Inferior parietal cortex (tissue), 1 donor: ENCODE data around the gene FAM184B.

Experiments
- DNase-seq: peaks from one replicate; pipeline ENCODE4 v3.0.0-alpha.2; 2016; ENCODE audit errors: extremely low spot score

The FAM184B gene

DNA sequence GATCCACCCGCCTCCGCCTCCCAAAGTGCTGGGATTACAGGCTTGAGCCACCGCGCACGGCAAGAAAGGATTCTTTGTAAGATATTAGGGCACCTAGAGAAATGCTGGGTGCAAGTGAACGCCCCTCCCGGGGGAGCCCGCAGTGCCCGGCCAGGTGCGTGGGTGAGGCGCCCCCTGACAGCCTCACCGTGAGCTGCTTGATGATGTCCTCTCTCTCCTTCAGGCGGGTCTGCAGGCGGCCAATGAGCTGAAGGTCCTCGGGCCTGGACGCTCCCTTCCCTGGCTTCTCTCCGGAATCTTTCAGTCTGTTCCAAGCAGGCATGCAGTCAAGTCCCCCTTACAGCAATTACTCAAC, 145.1 kb downstream of the FAM184B start:
- DNase-seq: no peak

DNA sequence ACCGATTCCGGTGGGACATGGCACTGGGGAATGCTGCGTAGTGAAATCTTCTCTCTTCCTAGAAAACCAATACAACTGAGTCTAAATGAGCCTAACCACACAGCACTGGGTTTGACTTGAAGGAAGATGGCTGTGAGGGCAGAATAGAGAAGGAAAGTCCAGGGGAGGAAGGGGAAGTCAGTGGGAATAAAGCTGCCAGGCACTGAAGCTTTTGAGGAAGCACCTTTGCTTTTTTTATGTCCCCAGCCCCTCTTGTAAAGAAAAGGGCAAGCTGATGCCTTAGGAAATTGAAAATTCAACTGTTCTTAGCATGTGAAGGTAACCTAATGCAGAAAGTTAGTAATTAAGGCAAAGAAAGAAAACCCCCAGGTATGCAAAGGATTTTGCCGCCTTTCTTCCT, 146.4 kb downstream of the FAM184B start:
- DNase-seq: no peak

DNA sequence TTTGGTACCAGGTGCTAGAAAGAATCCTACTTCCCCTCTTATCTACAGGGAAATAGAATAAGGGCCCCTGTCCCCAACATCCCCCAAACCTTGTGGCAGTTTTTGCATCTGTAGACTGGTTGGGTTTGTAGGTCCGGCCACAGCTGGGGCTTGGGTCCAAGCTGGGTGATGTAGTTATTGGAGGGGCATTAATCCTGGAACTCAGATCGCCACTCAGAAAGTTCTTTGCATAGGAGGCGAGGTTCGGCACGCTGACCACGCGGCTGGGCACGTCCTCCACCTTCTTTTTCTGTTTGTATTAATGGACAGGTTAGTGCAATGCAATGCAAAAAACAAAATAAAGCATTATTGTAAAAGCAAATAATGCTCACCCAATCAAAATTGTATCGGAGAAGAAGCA, 147.8 kb downstream of the FAM184B start:
- no peak for DNase-seq

DNA sequence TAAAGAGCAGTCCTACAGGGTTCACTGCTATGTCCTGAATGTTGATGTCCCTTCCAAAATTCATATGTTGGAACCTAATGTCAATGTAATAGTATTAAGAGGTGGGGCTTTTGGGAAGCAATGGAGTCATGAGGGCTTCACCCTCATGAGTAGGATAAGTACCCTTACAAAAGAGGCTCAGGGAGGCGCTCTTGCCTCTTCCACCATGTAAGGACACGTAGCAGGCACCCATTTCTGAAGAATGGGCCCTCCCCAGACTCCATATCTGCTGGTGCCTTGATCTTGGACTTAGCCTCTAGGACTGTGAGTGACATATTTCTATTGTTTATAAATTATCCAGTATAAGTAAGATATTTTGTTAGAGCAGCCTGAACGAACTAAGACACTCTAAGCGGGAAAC, 151.2 kb downstream of the FAM184B start:
- no peak for DNase-seq

- no peak for DNase-seq
Measured at GRCh38 chr4:17624821-17625220, 156.6 kb downstream of the FAM184B start.

DNA sequence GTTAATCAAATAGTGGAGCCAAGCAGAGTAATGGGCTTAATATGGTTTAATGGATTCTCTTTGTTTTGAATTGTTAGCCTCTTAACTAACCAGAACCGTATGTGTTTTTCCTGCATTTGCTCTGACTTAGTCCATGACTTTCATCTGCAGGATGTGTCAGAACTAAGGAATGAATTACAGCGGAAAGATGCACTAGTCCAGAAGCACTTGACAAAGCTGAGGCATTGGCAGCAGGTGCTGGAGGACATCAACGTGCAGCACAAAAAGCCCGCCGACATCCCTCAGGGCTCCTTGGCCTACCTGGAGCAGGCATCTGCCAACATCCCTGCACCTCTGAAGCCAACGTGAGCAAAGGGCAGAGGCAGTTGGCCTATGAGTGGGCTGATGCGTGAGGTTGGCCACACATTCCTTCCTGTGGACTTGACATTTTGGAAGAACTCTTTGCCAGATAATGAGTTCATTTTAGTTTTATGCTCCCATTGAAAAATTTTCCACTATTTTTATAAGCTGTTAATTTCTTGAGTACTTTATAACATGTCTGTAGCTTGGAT, 157.9 kb downstream of the FAM184B start:
- no peak for DNase-seq

- DNase-seq: no peak
Measured at GRCh38 chr4:17619416-17620105, 161.9 kb downstream of the FAM184B start.

DNA sequence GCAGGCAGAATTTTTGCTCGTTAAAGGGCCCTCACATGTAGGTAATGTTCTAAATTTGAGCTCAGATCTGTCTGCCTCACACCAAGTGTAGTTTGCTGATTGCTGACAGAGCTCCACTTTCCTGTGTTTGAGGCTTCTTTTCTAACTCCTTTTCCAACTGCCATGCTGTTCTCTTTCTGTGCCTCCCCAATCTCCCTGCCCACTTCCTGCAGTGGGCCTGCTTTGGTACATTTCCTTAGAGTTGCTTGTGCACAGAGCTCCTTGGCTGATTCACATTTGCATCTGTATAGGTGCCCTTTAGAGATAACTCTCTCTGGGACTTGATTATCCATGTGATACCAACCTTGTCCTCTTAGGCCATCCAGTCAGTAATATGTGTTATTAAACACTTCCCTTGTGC, 162.5 kb downstream of the FAM184B start:
- DNase-seq: no peak

DNA sequence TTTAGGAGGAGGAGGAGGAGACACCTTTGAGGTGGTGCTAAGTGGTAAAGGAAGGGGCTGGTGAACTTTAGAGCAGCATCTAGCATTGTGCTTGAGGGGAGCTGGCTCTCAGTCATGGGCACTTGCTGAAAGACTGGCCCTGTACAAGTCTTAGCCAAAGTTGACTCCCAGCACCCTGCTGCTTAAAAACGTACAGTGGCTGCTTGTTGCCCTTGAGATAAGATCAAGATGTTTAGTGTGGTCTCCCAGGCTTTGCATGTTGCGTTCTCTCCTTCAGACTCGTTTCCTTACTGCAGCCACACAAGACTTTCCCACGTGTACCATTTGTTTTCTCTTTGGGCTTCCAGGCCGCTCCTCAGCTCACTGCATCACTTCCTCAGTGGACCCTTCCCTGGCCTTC, 165.1 kb downstream of the FAM184B start:
- no peak for DNase-seq

GRCh38 chr4:17614416-17615299, 166.8 kb downstream of the FAM184B start, which contains the start of gene MED28:
Gene MED28, plus strand, starts transcription at chr4:17614641. Its CDS starts 14 bp downstream, at chr4:17614655.
- DNase-seq: peak; percentile 99

- DNase-seq: no peak
Measured at GRCh38 chr4:17613761-17614415, 167.5 kb downstream of the FAM184B start.

- no peak for DNase-seq
Measured at GRCh38 chr4:17605236-17605635, 176.2 kb downstream of the FAM184B start.

DNA sequence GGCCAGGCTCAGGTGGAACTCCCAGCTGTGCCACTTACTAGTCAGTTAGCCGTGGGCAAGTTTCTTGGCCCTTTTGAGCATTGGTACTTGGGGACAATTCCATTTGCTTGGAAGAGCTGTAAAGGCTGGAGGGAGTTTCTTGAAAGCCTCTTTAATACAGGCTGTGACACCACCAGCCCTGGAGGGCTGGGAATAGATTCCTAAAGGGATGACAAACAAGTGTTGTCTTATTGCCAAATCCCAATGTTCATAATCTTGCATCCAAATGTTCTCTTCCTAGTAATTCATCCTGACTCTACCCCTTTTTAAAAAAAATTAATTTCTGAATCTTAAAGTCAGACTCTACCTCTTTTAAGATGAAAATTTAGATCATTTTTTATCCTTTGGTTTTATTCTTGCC, 181.6 kb downstream of the FAM184B start:
- DNase-seq: no peak

GRCh38 chr4:17597517-17597916, 183.9 kb downstream of the FAM184B start:
- no peak for DNase-seq

DNA sequence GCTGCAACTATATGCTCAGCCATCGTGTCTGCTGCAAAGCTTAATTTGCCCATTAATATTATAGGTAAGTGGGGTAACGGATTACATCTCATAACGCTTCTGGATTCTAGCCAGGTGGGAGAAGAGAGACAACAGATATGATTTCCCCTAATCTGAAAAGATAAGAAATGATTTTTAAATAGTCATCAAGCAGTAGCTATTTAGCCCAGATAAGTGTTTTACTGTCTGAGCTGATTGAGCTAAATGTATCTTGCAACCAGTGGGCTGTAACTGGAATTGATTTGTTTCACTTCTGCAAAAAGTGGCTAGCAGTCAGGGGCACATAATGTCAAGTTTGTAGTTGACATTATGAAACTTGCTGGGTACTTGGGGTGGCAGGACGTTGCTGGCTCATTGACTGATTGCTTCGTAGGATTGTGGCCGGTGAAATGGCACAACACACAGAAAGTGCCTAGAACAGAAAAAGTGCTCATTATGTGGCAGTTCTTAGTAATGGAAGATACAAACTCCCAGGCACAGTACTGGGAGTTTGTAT, 185.9 kb downstream of the FAM184B start:
- no peak for DNase-seq

- DNase-seq: no peak
Measured at GRCh38 chr4:17589355-17589754, 192.1 kb downstream of the FAM184B start.

- DNase-seq: peak; percentile 27
Measured at GRCh38 chr4:17587094-17587822, 194.2 kb downstream of the FAM184B start.

DNA sequence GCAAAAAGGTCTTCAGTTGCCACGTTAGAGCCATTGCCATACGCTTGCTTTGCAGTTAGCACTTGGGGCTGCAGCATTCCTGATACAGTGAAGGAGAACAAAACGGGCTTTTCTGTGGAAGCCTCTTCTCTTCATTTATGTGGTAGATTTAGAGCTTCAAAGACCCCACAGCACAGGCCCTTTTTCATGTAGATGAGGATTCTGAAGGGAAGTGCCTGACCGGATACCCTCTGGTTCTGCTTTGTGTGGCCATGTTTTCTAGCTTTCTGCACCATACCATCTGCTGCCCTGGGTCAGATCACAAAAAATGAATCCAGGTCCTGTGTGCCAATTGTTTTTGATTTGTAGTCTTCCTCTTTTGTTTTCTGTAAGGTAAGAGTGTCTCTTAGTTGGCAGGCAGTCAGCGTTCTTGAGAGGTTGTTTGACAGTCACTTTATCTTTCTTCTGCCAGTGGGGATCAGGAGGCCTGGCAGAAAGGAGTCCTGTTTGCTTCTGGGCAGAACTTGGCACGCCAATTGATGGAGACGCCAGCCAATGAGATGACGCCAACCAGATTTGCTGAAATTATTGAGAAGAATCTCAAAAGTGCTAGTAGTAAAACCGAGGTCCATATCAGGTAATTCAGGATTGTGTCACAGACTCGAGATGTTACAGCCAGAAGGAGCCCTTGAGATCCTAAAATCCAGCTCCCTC, 196.8 kb downstream of the FAM184B start:
- no peak for DNase-seq

DNA sequence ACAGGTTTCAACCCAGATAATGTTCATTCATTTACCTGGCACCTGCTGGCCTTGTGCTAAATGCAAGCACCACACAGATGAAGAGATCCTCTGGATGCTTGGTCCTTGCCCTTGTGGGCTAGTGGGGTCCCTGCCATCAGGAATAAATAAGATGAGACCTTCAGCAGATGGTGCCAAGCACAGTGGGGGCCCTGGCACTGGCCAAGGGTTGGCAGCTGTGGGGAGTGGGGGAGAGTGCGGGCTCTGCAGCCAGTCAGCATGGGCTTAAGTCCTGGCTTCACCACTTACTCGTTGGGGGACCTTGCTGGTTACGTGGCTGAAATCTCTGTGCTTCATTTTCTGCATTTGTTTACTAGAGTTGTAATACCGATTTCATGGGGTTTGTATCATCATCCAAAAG, 197.5 kb downstream of the FAM184B start:
- no peak for DNase-seq

DNA sequence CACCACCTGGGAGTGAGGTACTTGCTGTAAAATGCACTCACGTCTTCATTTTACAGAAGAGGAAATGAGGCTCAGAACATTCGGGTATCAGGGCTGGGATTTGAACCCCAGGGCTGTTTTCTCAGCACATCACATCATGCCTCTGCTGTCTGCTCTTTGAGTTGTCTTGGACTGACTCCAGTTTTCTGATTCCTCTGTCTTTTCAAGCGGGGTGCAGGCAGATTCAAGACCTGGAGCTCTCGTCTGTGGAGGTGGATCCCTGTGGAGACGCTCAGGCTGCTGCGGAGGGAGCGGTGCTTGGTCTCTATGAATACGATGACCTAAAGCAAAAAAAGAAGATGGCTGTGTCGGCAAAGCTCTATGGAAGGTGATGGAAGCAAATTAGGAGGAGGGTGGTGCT, 198.1 kb downstream of the FAM184B start:
- no peak for DNase-seq

DNA sequence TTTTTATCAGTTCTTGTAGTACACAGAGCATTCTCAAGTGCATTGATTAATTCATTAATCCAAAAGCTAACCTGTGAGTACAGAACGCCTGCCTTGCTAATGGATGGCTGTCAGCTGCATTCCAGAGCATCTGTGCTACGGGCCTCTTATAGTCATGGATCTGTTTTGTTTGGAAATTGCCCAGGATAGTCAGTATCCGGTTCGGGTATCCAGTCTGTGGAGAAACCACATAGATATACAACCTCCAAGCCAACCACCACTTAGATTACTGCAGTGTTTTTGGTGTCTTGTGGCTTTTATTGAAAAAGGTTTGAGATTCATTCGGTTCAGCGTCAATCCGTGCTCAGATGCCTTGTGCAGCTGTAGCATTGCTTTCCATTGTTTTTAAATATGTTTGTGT, 200.5 kb downstream of the FAM184B start:
- DNase-seq: no peak
